Measurements from ENCODE around the gene MAPK4. TPM values are rescaled to one million over a fixed set of nuclear protein-coding genes. Genes with fewer than 3 reads are reported as not detected.

MAPK4 gene
- total RNA-seq, 2 donors from 2014 or later = 1.0 to 1.6 TPM

GRCh38 chr18:50749421-50749820, 189.5 kb downstream of the MAPK4 start:
- TF ChIP-seq CTCF (IDR thresholded peaks at IDR 0.05) = no peak
- TF ChIP-seq POLR2A (IDR thresholded peaks at IDR 0.05) = no peak
- no peak overlapping the region for H3K4me3 ChIP-seq
- H3K36me3 ChIP-seq (replicated peaks in 1 of 2; ENCODE audit: insufficient read depth in 1 of 2, low read depth in 2 of 2) = no peaks in the 10 kb centered on the region
- ATAC-seq = no peak
- no peaks in the 10 kb centered on the region for H3K9me3 ChIP-seq
- no peak overlapping the region for H3K27ac ChIP-seq
- WGBS, 2 donors = 66 to 75% methylated on average over 5 of the region's 5 CpGs
- no peak for DNase-seq
- intact Hi-C loops (cut with DNase I) = no loop called here
- H3K27me3 ChIP-seq = no peaks in the 10 kb centered on the region
- peaks cover 3% of the 10 kb centered on the region for H3K4me1 ChIP-seq

DNA sequence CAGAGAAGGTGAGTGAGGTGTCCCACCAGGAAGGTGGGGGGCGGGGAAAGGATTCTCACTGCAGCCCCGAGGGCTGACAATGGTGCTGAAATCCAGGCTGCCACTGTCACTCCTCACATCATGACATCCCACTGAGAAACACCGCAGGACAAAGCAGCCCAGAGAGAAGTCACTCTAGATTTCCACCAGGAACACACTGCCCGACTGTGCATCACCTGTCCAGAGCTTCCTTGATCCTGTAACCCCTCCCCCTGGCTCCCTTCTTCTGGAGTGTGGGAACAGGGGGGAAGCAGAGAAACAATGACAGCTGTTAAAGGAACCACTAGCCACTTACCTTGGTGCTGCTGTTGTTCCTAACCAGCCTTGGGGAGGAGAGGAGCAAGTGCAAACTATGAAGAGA, 190.1 kb downstream of the MAPK4 start:
- no peak for TF ChIP-seq CTCF (IDR thresholded peaks at IDR 0.05)
- 60 to 64% methylated on average over 4 of the region's 4 CpGs for WGBS, 2 donors

DNA sequence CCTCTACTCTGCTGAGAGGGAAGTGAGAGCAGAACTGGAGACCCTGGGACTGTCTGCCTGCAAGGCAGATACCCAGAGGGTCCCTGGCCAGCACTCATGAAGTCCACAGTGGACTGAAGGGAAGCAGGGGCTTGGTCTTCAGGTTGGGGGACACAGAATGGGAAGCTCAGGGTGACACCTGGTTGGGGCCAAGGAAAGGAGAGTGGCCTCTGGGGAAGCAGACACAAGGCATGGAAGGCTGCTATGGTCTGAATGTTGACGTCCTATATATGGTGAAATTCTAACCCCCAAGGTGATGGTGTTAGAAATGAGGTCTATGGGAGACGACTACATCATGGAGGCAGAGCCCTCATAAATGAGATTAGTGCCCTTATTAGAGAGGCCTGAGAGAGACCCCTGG, 190.7 kb downstream of the MAPK4 start:
- no peaks in the 10 kb centered on the region for H3K36me3 ChIP-seq (replicated peaks in 1 of 2; ENCODE audit: insufficient read depth in 1 of 2, low read depth in 2 of 2)
- no peak overlapping the region for H3K4me3 ChIP-seq
- H3K9me3 ChIP-seq = no peaks in the 10 kb centered on the region
- no peak overlapping the region for H3K27ac ChIP-seq
- no peak for DNase-seq
- no peak for ATAC-seq
- intact Hi-C loops (cut with DNase I) = no loop called here
- TF ChIP-seq POLR2A (IDR thresholded peaks at IDR 0.05) = no peak
- TF ChIP-seq CTCF (IDR thresholded peaks at IDR 0.05) = no peak
- H3K4me1 ChIP-seq = peaks cover 3% of the 10 kb centered on the region
- WGBS, 2 donors = 73 to 85% methylated on average over 2 of the region's 2 CpGs
- H3K27me3 ChIP-seq = no peaks in the 10 kb centered on the region

More for the DNA sequence above, 190.1 kb downstream of the MAPK4 start:
- no peaks in the 10 kb centered on the region for H3K27me3 ChIP-seq
- intact Hi-C loops (cut with DNase I) = no loop called here
- H3K9me3 ChIP-seq = no peaks in the 10 kb centered on the region
- peaks cover 3% of the 10 kb centered on the region for H3K4me1 ChIP-seq
- H3K4me3 ChIP-seq = no peak overlapping the region
- DNase-seq = no peak
- no peak overlapping the region for H3K27ac ChIP-seq
- no peak for ATAC-seq
- no peaks in the 10 kb centered on the region for H3K36me3 ChIP-seq (replicated peaks in 1 of 2; ENCODE audit: insufficient read depth in 1 of 2, low read depth in 2 of 2)

DNA sequence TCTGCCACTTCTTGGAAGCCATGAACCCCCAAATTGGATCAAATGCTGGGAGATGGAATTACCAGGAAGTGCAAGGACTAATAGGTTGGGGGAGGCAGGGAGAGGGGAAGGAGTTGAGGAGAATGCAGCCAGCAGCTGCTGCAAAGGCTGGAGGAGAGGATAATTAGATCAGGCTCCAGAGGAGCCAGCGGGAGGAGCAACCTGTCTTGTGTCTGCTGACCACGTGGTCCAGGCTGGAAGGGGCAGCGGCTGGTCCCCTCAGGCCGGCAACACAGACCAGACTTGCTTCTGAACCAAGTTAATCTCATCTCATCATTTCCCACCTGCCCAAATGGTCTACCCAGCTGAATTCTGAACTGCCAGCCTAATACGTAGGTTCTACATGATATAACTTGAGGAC, 191.6 kb downstream of the MAPK4 start:
- 62 to 67% methylated on average over 5 of the region's 5 CpGs for WGBS, 2 donors
- no peaks in the 10 kb centered on the region for H3K36me3 ChIP-seq (replicated peaks in 1 of 2; ENCODE audit: insufficient read depth in 1 of 2, low read depth in 2 of 2)
- intact Hi-C loops (cut with DNase I) = no loop called here
- H3K4me1 ChIP-seq = peaks cover 3% of the 10 kb centered on the region
- H3K4me3 ChIP-seq = no peak overlapping the region
- ATAC-seq = no peak
- no peaks in the 10 kb centered on the region for H3K9me3 ChIP-seq
- TF ChIP-seq CTCF (IDR thresholded peaks at IDR 0.05) (no peak), POLR2A (IDR thresholded peaks at IDR 0.05) (no peak)
- no peak for DNase-seq
- no peak overlapping the region for H3K27ac ChIP-seq
- H3K27me3 ChIP-seq = no peaks in the 10 kb centered on the region

- DNase-seq (no peak), ATAC-seq (no peak)
- Histone ChIP-seq H3K9me3 (no peaks in the 10 kb centered on the region), H3K4me3 (no peak overlapping the region), H3K4me1 (peaks cover 3% of the 10 kb centered on the region), H3K27ac (no peak overlapping the region), H3K36me3 (replicated peaks in 1 of 2; ENCODE audit: insufficient read depth in 1 of 2, low read depth in 2 of 2) (no peaks in the 10 kb centered on the region), H3K27me3 (no peaks in the 10 kb centered on the region)
- TF ChIP-seq CTCF (IDR thresholded peaks at IDR 0.05) = no peak
- no peak for TF ChIP-seq POLR2A (IDR thresholded peaks at IDR 0.05)
- WGBS, 2 donors = 83 to 88% methylated on average over 1 of the region's 1 CpG
- intact Hi-C loops (cut with DNase I) = no loop called here
Observed at GRCh38 chr18:50751947-50752346, 192.1 kb downstream of the MAPK4 start.

Data from body of pancreas (tissue), 4 donors.